K562 (cell line): Measurements from ENCODE around the gene EID2. TPM values are rescaled to one million over a fixed set of nuclear protein-coding genes. Genes with fewer than 3 reads are reported as not detected.

Source experiments
- CUX1 ChIP-seq: fragments of 200-800 bp; sonication (Bioruptor generic); IDR thresholded peaks from 2 replicates; pipeline ENCODE4 v1.6.1; 2016; ENCODE audit warnings: missing genetic modification characterization, missing compliant biosample characterization
- MXD1 ChIP-seq: fragments of 250-450 bp; sonication (Bioruptor Pico); IDR thresholded peaks from 2 replicates; pipeline ENCODE4 v1.8.0; 2021; ENCODE audit warnings: borderline replicate concordance, mild to moderate bottlenecking, moderate library complexity; ENCODE audit not compliant: poor library complexity, severe bottlenecking
- SFPQ ChIP-seq: fragments of 200-400 bp; formaldehyde crosslinking; IDR thresholded peaks from 2 replicates; pipeline ENCODE4 v1.6.1; 2017; ENCODE audit warnings: mild to moderate bottlenecking, low read depth, low read length, moderate library complexity
- SP1 ChIP-seq: sonication (generic); formaldehyde crosslinking; IDR thresholded peaks from 2 replicates; pipeline ENCODE4 v1.8.1; 2022; ENCODE audit warnings: mild to moderate bottlenecking, missing genetic modification reagents
- TFAM ChIP-seq: fragments of 250-450 bp; sonication (Bioruptor Pico); conservative IDR thresholded peaks from 2 replicates; pipeline ENCODE4 v1.5.0; 2021; ENCODE audit warnings: mild to moderate bottlenecking, moderate library complexity
- polyA plus RNA-seq, 8 experiments: library from polyadenylated mRNA; depleted of rRNA in 4 of 8; stranded (reverse) in 5 of 8; unstranded in 3 of 8; fragments of >200 nt; fragmentation: Nextera tagmentation in 2 of 8; fragmentation: Illumina TruSeq in 1 of 8; extraction: Ambion mirVana in 2 of 8; extraction: Trizol in 1 of 8; gene quantifications; 2 replicates each; pipeline versions ENCODE4 v1.2.1 to v1.2.3, GENCODE V29; 2011 to 2014; ENCODE audit warnings: inconsistent platforms in 1 of 8, missing spikeins in 1 of 8
- total RNA-seq, 7 experiments: library from RNA; depleted of rRNA in 6 of 7; stranded (reverse); fragments of >200 nt in 6 of 7; fragmentation: Illumina TruSeq in 2 of 7; extraction: Trizol in 2 of 7; gene quantifications; 2 replicates each; pipeline versions ENCODE4 v1.2.1 to v1.2.3, GENCODE V29; 2011 to 2021; ENCODE audit warnings: low replicate concordance in 1 of 7
- TF ChIP-seq, protein P1 (sequence below): sonication (generic); formaldehyde crosslinking; IDR thresholded peaks from 2 replicates; pipeline ENCODE4 v1.8.0; 2022; ENCODE audit warnings: mild to moderate bottlenecking, missing genetic modification reagents
- TF ChIP-seq, protein P2 (sequence below), 2 experiments: fragments of 450-650 bp; IDR thresholded peaks; 2 replicates each; pipeline ENCODE4 v1.6.1; 2018; ENCODE audit warnings: mild to moderate bottlenecking in 2 of 2, low read depth in 1 of 2; ENCODE audit not compliant: partially characterized antibody in 2 of 2

EID2 gene
- total and polyA plus RNA-seq, 9 of the 15 experiments (the other 6 are each of a cell fraction or from before 2014, with no cell fraction given) = 2.5 to 18.5 (median 11.3) TPM

- TF ChIP-seq CUX1 (CRISPR knock-in tag) = no peak
- TF ChIP-seq SFPQ = no peak
- TF ChIP-seq, protein P1, sequence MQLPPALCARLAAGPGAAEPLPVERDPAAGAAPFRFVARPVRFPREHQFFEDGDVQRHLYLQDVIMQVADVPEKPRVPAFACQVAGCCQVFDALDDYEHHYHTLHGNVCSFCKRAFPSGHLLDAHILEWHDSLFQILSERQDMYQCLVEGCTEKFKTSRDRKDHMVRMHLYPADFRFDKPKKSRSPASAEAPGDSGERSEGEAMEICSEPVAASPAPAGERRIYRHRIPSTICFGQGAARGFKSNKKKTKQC (CRISPR knock-in tag) = peak; percentile 66; the same call in 1 of the 2 replicates
- peak; percentile 19 for TF ChIP-seq MXD1 (CRISPR knock-in tag)
- no peak for TF ChIP-seq TFAM (CRISPR knock-in tag)
- TF ChIP-seq SP1 (CRISPR knock-in tag) = peak; percentile 37; the same call in 1 of the 2 replicates
- TF ChIP-seq, protein P2, sequence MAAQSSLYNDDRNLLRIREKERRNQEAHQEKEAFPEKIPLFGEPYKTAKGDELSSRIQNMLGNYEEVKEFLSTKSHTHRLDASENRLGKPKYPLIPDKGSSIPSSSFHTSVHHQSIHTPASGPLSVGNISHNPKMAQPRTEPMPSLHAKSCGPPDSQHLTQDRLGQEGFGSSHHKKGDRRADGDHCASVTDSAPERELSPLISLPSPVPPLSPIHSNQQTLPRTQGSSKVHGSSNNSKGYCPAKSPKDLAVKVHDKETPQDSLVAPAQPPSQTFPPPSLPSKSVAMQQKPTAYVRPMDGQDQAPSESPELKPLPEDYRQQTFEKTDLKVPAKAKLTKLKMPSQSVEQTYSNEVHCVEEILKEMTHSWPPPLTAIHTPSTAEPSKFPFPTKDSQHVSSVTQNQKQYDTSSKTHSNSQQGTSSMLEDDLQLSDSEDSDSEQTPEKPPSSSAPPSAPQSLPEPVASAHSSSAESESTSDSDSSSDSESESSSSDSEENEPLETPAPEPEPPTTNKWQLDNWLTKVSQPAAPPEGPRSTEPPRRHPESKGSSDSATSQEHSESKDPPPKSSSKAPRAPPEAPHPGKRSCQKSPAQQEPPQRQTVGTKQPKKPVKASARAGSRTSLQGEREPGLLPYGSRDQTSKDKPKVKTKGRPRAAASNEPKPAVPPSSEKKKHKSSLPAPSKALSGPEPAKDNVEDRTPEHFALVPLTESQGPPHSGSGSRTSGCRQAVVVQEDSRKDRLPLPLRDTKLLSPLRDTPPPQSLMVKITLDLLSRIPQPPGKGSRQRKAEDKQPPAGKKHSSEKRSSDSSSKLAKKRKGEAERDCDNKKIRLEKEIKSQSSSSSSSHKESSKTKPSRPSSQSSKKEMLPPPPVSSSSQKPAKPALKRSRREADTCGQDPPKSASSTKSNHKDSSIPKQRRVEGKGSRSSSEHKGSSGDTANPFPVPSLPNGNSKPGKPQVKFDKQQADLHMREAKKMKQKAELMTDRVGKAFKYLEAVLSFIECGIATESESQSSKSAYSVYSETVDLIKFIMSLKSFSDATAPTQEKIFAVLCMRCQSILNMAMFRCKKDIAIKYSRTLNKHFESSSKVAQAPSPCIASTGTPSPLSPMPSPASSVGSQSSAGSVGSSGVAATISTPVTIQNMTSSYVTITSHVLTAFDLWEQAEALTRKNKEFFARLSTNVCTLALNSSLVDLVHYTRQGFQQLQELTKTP (IDR thresholded peaks at IDR 0.05; ENCODE audit: low read depth in 1 of 2, partially characterized antibody in 2 of 2) = no peak
Measured at GRCh38 chr19:39532233-39533002, 7.5 kb downstream of the EID2 start, which contains the start of gene EID2B (continued).
